A375 (cell line): ENCODE measurements around the gene SHLD3. TPM values are rescaled to one million over a fixed set of nuclear protein-coding genes. Genes with fewer than 3 reads are reported as not detected.

Experiments
- small RNA-seq: library from RNA; depleted of rRNA; stranded (forward); fragments of <200 nt; gene quantifications from one replicate; pipeline ENCODE3, GENCODE V24; 2014
- total RNA-seq: library from RNA; depleted of rRNA; stranded (reverse); fragments of >200 nt; shearing (Covaris generic); gene quantifications from 2 replicates; pipeline ENCODE4 v1.2.3, GENCODE V29; 2014; rRNA removed

Gene SHLD3, protein sequence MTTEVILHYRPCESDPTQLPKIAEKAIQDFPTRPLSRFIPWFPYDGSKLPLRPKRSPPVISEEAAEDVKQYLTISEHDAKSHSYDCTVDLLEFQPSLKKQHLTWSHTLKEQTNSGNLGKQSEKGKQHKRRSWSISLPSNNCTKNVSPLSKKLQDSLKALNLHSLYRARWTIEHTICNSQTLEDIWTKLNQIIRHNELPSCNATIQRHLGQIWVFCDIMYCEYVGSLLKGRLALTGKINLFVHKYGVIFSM
- 3.1 and 5.9 TPM in 2 replicates for total RNA-seq

DNA sequence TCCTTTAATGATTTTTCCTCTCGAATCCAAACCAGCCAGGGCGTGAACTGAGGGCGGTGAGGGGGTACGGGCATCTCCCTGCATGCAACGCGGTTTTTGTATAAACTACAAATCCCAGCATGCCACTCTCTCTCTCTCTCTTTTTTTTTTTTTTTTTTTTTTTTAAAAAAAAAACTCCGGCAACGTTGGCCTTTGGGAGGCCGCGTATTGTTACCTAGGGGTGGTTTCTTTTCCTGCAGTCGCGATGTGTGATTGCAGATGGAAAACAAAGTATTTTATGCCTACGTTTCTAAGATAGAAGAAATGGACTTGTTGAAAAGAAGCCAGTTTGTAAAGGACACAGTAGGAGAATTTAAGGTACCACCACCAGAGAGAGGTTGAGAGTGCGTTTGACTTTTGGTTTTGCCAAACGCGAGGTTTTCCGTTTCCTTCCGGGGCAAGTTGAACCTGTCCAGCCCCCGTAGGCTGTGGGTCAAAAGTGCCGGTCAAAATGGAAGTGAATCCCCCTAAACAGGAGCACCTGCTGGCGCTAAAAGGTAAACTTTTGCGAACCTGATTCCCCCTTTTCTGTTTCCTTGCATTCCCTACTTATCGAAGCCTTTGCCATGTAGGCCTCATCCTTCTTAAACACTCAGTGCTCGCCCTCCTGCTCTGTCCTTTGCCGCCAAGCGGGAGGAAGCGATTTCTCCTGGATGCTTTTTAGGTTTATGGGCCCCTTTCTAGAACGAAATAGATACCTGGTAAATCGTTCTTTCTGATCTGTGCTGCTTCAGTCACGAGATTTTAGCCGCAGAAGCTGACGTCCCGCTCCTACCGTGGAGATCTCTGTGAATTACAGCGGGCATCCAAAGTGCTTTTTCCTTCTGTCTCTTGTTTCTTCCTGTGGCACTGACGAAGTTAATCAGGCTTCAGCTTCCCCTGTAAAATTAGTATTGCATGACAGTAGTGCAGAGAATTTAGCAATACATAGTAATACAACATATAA, at the start of gene SHLD3, which contains the start of gene TRAPPC13:
TSS of gene SHLD3 (plus strand) at position 457 of the 985 bp plus-strand sequence. CDS start 4,561 bp downstream, outside the sequence.
TSS of gene TRAPPC13 (plus strand) at position 457 of the 985 bp plus-strand sequence. CDS start at position 491, 34 bp downstream.

DNA sequence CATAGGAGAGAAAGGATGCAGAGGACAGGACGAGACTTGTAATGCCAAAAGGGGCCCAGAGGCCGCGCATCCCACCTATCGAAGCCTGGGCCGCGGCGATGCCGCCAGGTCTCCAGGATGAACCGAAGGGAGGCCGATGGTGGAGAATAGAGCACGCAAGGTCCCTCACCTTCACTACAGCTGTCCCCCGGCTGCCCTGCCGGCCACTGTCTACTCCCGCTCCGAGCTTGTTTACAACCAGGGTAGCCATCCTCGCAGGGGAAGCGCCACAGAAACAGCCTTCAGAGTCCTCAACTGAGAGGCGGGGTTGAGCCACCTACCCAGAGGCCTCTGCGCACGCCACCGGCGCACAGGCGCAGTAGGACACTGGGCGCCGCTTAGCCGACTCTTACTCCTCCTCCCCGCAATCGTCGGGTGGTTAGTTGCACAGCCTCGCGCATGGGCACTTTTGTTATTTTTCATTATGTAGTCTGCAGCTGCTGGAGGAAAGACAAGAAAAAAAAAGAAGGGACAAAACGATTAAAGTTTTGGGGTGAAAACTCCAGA, 729 bp upstream of the SHLD3 start, which contains the start of gene TRIM23:
TSS of gene TRIM23 (minus strand) at position 309 of the 546 bp plus-strand sequence. CDS start at position 250, 59 bp downstream.

Small RNA genes within 50 kb of the gene (small RNA-seq; reads per million reads assigned to genes)
- not detected for gene RNU6-540P

Other genes starting within 250 kb of the SHLD3 start
- 3.1 and 3.2 TPM in 2 replicates for gene ADAMTS6, start 143.1 kb upstream of the SHLD3 start, total RNA-seq
- gene CENPK, start 61.9 kb upstream of the SHLD3 start, total RNA-seq = 33.7 and 34.6 TPM in 2 replicates
- gene PPWD1, start 61.7 kb upstream of the SHLD3 start, total RNA-seq = 34.4 and 41.0 TPM in 2 replicates
- 7.4 and 13.1 TPM in 2 replicates for gene TRIM23, start 694 bp upstream of the SHLD3 start, total RNA-seq
- 26.9 and 29.8 TPM in 2 replicates for gene TRAPPC13, start within 50 bp of the SHLD3 start, total RNA-seq
- 5.4 and 6.9 TPM in 2 replicates for gene SGTB, start 97.1 kb downstream of the SHLD3 start, total RNA-seq
- gene NLN, start 97.2 kb downstream of the SHLD3 start, total RNA-seq = 14.4 and 16.9 TPM in 2 replicates